ENCODE measurements around the gene STPG3.

STPG3 gene

GRCh38 chr9:137281345-137282116 is 30.4 kb downstream of the STPG3 start:
- no peak for DNase-seq

GRCh38 chr9:137286975-137287383 is 35.9 kb downstream of the STPG3 start:
- no peak for DNase-seq

- no peak for DNase-seq
These were observed 42.0 kb downstream of the STPG3 start for GRCh38 chr9:137293094-137293481.

GRCh38 chr9:137293482-137294090 is 42.5 kb downstream of the STPG3 start:
- no peak for DNase-seq

GRCh38 chr9:137294091-137294680 is 43.1 kb downstream of the STPG3 start:
- no peak for DNase-seq

- no peak for DNase-seq
These were observed 43.7 kb downstream of the STPG3 start for GRCh38 chr9:137294681-137295237.

GRCh38 chr9:137295238-137295811 is 44.2 kb downstream of the STPG3 start:
- DNase-seq: no peak

- DNase-seq: no peak
These were observed 45.0 kb downstream of the STPG3 start for GRCh38 chr9:137295849-137296669.

- no peak for DNase-seq
These were observed 45.9 kb downstream of the STPG3 start for GRCh38 chr9:137296670-137297664.

GRCh38 chr9:137297966-137298365 is 46.9 kb downstream of the STPG3 start:
- no peak for DNase-seq

- no peak for DNase-seq
These were observed 47.5 kb downstream of the STPG3 start for GRCh38 chr9:137298401-137299202.

- DNase-seq: no peak
These were observed 48.1 kb downstream of the STPG3 start for GRCh38 chr9:137299203-137299565.

- no peak for DNase-seq
These were observed 48.9 kb downstream of the STPG3 start for GRCh38 chr9:137299938-137300337.

GRCh38 chr9:137300567-137301080 is 49.5 kb downstream of the STPG3 start:
- DNase-seq: no peak

- peak; percentile 47 for DNase-seq
These were observed 50.2 kb downstream of the STPG3 start for GRCh38 chr9:137301081-137301947.

- peak; percentile 70 for DNase-seq
These were observed 51.0 kb downstream of the STPG3 start, which contains the start of gene NRARP for GRCh38 chr9:137302118-137302448. NRARP (minus strand) TSS chr9:137302271; CDS start chr9:137301928, 343 bp downstream.

GRCh38 chr9:137302449-137303150 is 51.5 kb downstream of the STPG3 start:
- no peak for DNase-seq

Data from NCI-H510A (cell line).